ENCODE results near the gene PLXNA2. TPM values are rescaled to one million over a fixed set of nuclear protein-coding genes. Genes with fewer than 3 reads are reported as not detected.

PLXNA2 gene
- total and polyA plus RNA-seq, 7 donors = 2.4 to 16.1 (median 6.4) TPM

- no peak for DNase-seq
- H3K4me3 ChIP-seq = no peak overlapping the region
- H3K4me1 ChIP-seq = no peaks in the 10 kb centered on the region
- no peaks in the 10 kb centered on the region for H3K27me3 ChIP-seq
- H3K36me3 ChIP-seq = no peaks in the 10 kb centered on the region
- intact Hi-C loops (cut with DNase I) = no loop called here
- H3K27ac ChIP-seq = no peak overlapping the region
- WGBS, 2 donors = 88 to 89% methylated on average over 4 of the region's 4 CpGs
- H3K9me3 ChIP-seq = no peaks in the 10 kb centered on the region
- no peak for TF ChIP-seq POLR2A (IDR thresholded peaks at IDR 0.05)
- no peak for TF ChIP-seq POLR2AphosphoS5 (IDR thresholded peaks at IDR 0.05)
- no peak for TF ChIP-seq EP300 (IDR thresholded peaks at IDR 0.05)
- no peak for TF ChIP-seq CTCF (IDR thresholded peaks at IDR 0.05)
Observed at GRCh38 chr1:208288495-208288894, 44.3 kb upstream of the PLXNA2 start.

- Histone ChIP-seq H3K36me3 (no peaks in the 10 kb centered on the region), H3K27ac (no peak overlapping the region), H3K4me1 (no peaks in the 10 kb centered on the region), H3K4me3 (no peak overlapping the region), H3K9me3 (no peaks in the 10 kb centered on the region), H3K27me3 (no peaks in the 10 kb centered on the region)
- no peak for DNase-seq
- intact Hi-C loops (cut with DNase I) = no loop called here
- TF ChIP-seq EP300 (IDR thresholded peaks at IDR 0.05) = no peak
- TF ChIP-seq POLR2A (IDR thresholded peaks at IDR 0.05) = no peak
- TF ChIP-seq CTCF (IDR thresholded peaks at IDR 0.05) = no peak
- TF ChIP-seq POLR2AphosphoS5 (IDR thresholded peaks at IDR 0.05) = no peak
- WGBS, 2 donors = 60 to 71% methylated on average over 8 of the region's 8 CpGs
Observed at GRCh38 chr1:208280681-208281450, 36.7 kb upstream of the PLXNA2 start.

- TF ChIP-seq EP300 (IDR thresholded peaks at IDR 0.05) (no peak), POLR2A (IDR thresholded peaks at IDR 0.05) (no peak), CTCF (IDR thresholded peaks at IDR 0.05) (no peak), POLR2AphosphoS5 (IDR thresholded peaks at IDR 0.05) (no peak)
- Histone ChIP-seq H3K27me3 (no peaks in the 10 kb centered on the region), H3K36me3 (no peaks in the 10 kb centered on the region), H3K27ac (no peak overlapping the region), H3K4me3 (no peak overlapping the region), H3K9me3 (no peaks in the 10 kb centered on the region), H3K4me1 (no peaks in the 10 kb centered on the region)
- no peak for DNase-seq
- intact Hi-C loops (cut with DNase I) = no loop called here
- 72 to 83% methylated on average over 11 of the region's 11 CpGs for WGBS, 2 donors
Observed at GRCh38 chr1:208279826-208280588, 35.8 kb upstream of the PLXNA2 start.

- Histone ChIP-seq H3K36me3 (no peaks in the 10 kb centered on the region), H3K27me3 (no peaks in the 10 kb centered on the region), H3K27ac (no peak overlapping the region), H3K4me3 (no peak overlapping the region), H3K9me3 (no peaks in the 10 kb centered on the region), H3K4me1 (no peaks in the 10 kb centered on the region)
- DNase-seq = no peak
- intact Hi-C loops (cut with DNase I) = no loop called here
- TF ChIP-seq POLR2AphosphoS5 (IDR thresholded peaks at IDR 0.05) = no peak
- no peak for TF ChIP-seq POLR2A (IDR thresholded peaks at IDR 0.05)
- no peak for TF ChIP-seq CTCF (IDR thresholded peaks at IDR 0.05)
- no peak for TF ChIP-seq EP300 (IDR thresholded peaks at IDR 0.05)
- 25 to 47% methylated on average over 1 of the region's 1 CpG for WGBS, 2 donors
Observed at GRCh38 chr1:208278638-208279037, 34.5 kb upstream of the PLXNA2 start.
